NCI-H1092 (cell line): ENCODE measurements around the gene SLC9A8.
"Not testable (repeated sequence)": the region's sequence is repeated elsewhere in the genome, so short reads cannot be mapped to it uniquely, and the experiment has no call there.

ENCODE experiments used
- DNase-seq: peaks from one replicate; lab custom pipeline; 2025; lab: John Stamatoyannopoulos, UW

The SLC9A8 gene

DNA sequence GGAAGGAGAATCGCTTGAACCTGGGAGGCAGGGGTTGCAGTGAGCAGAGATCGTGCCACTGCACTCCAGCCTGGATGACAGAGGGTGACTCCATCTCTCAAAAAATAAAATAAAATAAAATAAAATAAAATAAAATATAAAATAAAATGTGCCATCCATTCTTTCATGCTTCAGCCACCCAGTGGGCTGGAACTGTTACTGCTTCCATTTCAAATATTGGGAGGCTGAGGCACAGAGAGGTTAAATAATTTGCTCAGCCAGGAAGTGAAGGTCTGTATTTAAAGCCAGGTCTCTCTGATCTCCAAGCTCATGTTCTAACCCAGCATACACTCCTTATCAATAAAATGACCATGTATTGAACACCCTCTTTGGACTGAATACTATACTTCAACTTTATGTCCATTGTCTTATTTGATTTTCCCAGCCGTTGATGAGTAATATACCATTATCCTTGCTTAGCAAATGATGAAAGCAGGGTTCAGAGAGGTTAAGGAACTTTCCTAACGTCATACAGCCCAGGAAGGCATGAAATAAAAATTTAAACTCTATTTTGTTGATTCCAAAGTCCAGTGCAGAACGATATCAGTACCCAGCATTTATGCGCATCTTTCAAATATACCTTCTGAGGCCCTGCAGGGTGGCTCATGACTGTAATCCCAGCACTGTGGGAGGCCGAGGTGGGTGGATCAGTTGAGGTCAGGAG lies 25.8 kb upstream of the SLC9A8 start:
- DNase-seq = no peak

DNA sequence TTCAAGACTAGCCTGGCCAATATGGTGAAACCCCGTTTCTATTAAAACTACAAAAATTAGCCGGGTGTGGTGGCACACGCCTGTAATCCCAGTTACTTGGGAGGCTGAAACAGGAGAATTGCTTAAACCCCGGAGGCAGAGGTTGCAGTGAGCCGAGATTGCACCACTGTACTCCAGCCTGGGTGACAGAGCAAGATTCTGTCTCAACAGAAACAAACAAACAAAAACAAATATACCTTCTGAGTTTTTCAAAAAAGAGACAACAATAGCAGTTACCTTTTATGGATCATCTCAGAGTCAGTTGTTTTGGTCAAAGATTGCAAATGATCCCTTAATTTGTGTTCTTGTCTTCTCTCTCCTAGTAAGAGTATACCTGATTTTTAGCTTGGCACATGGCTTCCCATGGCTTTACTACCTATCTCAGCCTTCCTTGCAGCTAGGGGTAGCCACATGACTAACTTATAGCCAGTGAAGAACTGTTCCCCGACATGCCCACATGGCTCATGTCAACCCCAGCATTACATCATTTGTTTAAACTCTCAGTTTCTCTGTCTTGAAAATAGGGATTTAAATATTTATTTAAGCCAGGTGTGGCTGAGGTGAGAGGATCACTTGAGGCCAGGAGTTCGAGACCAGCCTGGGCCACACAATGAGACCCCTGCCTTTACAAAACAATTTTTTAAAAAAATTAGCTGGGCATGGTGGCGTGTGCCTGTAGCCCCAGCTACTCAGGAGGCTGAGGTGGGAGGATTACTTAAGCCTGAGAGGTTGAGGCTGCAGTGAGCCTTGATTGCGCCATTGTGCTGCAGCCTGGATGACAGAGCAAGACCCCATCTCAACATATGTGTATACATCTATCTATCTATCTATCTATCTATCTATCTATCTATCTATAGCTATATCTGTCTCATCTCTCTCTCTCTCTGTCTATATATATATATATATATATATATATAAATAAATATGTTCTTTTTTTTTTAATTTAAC lies 25.0 kb upstream of the SLC9A8 start:
- DNase-seq = no peak

DNA sequence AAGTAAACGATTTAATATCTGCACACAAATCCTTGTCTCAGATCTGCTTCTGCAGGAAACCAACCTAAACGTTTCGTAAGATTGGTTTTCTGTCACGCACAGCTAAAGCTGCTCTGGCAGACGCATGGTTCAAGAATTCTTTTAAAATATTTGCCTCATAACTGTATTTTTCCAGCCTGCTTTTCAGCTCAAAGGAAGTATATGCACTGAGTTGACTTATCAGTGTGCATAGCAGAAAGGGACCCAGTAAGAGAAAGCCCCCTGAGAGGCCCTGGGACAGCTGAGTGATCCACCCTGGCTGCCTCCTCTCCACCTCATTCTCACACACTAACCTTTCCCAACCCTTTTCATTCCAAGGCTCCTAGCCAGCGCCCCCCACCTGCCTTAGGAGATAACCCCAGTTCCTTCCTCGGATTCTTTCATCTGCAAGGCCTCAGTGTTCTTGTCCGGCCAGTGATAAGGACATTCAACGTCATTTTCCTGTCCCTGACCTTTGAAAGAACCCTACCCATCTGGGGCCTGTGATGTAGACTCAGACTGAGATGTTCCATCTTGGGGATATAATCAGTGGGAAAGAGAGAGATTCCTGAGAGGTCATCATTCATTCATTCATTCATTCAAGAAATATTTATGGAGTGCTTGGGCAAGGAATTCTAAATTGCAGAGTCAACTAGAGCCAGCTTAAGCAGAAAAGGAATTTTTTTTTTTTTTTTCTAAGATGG lies 22.4 kb upstream of the SLC9A8 start:
- no peak for DNase-seq

DNA sequence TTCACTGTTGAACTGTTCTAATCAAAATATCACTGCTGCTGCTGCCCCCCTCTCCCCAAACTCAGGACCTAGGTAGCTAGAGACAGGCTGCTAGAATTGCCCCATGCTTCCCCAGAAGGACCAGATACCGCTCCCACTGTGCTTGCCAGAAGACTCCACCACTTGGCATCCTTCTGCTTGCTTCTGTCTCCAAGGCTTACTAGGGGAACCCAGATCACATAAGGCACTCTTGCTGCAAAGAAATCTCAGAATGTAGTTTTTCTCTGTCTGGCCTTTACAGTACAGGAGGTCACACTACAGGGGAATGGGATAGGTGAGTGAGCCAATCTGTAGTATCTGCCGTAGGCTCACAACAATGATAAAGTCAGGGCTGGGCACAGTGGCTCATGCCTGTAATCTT lies 21.5 kb upstream of the SLC9A8 start:
- DNase-seq = no peak

DNA sequence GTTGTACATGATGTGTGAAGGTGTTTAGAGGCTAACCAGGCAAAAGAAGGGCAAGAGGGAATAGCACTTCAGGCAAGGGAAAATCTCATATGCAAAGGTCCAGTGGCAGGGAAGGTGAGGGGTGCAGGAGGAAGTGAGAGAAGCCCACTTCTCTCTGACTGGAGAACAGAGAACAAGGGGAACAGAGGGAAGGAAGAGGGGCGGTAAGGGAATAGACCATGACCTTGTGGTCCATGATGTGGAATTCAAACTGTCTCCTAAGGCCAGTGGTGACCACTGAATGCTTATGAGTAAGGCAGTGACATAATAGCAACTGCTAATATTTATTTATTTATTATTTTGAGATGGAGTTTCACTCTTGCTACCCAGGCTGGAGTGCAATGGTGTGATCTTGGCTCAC lies 20.6 kb upstream of the SLC9A8 start:
- DNase-seq = no peak

DNA sequence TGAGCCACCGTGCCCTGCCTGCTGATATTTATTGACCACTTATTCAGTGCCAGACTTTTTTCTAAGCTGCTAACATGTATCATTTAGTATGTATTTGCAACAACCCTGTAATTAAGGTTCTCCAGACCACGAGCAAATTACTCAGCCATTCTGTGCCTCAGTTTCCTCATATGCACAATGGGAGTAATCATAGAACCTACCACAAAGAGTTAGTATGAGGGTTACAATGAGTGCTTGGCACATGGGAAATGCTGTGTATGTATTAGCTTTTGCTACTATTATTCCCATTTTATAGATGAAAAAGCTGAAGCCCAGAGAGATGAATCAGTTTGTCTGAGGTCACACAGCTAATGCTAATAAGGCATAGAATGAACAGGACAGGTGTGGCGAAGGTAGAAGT lies 20.0 kb upstream of the SLC9A8 start:
- no peak for DNase-seq

DNA sequence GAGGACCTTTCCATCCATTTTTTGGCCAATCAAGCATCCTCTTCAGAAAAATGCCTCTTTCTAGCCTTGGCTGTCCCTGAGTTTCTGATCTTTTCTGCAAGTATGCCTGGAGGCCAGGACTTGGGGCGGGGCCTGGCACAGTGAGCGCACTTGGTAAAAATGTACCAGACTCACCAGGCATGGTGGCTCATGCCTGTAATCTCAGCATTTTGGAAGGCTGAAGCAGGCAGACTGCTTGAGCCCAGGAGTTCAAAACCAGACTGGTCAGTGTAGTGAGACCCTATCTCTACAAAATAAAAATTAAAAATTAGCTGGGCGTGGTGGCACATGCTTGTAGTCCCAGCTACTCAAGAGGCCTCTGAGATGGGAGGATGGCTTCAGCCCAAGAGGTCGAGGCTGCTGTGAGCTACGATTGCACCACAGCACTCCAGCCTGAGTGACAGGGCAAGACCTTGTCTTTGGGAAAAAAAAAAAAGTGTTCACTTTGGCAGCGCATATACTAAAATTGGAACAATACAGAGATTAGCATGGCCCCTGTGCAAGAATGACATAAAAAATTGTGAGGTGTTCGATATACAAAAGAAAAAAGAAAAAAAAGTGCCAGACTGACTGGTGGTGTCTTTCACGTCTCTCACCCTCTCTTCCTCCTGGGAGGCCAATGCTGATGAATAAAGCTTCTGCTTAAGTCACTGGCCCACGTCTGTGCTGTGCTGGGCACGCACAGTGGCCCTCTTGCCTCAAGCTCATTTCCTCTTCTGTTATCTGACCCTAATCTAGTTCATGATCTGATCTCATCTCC lies 18.1 kb upstream of the SLC9A8 start:
- DNase-seq = no peak

DNA sequence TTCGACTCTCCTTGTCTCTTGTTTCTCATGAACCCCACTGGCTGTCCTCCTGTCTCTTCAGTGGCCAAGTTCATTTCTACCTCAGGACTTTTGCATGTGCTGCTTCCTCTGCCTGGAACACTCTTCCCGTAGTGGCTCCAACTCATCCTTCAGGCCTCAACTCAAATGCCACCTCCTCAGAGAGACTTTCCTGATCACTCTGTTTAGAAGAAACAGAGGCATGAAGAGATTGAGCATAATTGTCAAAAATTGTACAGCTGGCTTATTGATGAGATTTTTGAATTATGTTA lies 17.5 kb upstream of the SLC9A8 start:
- DNase-seq = no peak

DNA sequence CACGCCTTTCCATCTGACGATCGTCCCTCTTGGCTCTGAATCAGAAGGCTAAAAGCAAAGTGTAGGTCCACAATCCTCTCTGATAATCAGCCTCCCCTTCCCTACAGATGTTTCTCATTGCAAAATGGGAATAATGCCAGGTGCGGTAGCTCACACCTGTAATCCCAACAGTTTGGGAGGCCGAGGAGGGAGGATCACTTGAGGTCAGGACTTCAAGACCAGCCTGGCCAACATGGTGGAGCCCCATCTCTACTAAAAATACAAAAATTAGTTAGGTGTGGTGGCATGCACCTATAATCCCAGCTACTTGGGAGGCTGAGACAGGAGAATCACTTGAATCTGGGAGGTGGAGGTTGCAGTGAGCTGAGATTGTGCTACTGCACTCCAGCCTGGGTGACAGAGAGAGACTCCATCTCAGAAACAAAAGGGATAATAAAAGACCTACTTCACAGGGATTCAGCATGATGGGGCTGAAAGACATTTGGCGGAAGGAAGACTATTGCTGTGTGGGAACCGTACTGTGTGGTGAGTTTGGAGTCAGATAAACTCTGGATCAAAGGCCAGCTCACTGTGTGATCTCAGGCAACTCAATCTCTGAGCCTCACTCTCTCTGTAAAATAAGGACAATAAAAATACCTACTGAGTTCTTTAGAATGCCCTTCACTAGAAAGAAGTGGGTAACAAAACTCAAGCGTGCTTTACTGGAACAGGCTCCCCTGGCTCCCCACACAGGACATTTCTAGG lies 15.9 kb upstream of the SLC9A8 start:
- no peak for DNase-seq

DNA sequence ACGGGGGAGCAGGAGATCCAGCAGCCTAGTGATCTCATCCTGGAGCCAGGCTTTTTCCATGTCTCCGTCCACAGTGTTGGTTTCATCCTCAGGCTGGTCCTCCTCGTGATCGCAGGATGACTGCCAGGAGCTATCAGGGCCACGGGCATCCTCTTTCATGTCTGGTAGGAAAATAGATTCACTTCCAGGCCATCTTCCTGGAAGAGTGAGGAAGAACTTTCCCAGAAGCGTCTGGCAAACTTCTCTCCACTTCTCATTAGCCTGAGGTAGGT lies 15.3 kb upstream of the SLC9A8 start:
- DNase-seq = no peak

DNA sequence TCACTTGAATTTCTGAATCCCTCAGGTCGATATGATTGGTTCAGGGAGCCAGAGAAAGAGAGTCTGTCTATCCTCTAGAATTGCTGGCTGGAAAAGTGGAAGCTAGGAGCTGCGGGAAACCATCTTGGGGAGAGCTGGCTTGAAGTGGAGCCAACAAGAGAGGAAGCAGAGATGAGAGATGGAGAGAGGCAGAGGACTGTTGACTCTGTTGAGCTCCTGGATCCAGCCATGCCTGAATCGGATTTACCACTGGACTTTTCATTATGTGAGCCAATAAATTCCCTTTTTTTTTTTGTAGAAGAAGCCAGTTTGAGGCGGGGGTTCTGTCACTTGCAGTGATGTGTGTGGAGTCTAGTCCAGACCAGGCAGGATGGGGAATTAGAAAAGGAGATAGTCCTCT lies 13.9 kb upstream of the SLC9A8 start:
- DNase-seq = no peak

DNA sequence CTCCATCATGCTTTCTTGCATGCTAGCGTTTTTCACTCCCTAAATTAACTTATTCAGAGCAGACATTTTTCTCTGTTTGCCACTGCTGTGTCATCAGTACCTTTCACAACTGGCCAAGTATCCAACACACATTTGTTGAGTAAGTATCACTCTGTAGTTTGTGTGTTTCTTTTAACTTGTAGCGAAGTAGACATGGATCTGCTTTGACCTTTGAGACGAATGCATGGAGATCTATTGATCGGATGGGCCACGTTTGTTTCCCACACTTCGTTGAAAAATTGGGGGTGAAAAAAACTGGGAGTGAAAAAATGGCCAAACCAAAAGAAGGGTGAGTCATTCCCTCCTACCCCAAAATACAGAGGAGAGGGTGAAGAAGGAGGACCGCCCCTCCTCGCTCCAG lies 12.9 kb upstream of the SLC9A8 start:
- no peak for DNase-seq

DNA sequence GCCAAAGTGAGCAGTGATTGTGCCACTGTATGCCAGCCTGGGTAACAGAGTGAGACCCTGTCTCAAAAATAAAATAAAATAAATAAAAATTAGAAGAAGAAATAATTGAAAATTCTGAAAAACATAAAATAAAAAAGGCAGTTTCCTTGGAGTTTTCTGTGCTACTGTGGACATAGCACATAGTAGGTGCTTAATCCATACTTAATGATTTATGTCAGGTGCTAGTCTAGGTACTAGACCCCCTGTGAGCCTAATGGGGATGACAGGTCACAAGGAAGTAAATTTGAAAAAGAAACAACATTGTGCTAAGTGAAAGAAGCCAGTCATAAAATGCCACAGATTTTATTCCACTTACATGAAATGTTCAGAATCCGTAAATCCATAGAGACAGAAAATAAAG lies 9.2 kb upstream of the SLC9A8 start:
- DNase-seq = no peak

DNA sequence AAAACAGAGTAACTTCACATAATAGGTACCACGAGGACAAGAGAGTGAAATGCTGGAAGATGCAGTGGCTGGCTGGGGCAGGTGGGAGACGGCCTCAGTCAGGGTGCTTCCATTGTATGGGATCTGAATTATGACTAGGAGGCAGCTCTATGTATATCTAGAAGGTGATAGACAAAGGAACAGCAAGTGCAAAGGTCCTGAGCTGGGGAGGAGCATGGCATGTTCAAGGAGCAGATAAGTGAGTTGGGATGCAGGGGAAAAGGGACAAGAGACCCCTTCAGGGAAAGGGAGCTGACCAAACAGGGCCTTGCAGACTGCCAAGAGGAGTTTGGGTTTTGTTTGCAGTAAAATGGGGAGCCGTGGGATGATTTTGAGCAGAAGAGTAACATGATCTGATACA lies 8.3 kb upstream of the SLC9A8 start:
- no peak for DNase-seq

DNA sequence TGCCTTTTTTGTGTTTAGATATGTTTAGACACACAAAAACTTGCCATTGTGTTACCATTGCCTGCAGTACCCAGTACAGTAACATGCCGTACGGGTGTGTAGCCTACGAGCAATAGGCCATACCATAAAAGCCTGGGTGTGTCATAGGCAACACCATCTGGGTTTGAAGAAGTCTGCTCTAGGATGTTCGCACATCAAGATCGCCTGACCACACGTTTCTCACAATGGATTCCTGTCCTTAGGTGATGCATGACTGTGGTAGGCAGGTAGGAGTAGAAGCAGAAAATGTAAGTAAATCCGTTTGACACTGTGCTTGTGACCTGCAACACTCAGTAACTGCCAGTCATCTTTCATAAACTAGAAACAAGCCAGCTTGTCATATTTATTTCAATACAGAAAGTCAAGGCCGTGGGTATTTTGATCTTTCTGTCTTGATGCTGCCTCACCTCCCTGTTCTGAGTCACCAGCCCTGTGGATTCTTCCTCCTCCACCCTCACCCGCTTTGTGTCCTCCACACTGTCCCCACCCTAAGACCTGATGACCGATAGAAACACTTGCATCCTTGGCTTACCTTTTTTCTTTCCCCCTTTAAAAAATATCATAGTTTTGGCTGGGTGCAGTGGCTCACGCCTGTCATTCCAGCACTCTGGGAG lies 7.3 kb upstream of the SLC9A8 start:
- not testable (repeated sequence) for DNase-seq

DNA sequence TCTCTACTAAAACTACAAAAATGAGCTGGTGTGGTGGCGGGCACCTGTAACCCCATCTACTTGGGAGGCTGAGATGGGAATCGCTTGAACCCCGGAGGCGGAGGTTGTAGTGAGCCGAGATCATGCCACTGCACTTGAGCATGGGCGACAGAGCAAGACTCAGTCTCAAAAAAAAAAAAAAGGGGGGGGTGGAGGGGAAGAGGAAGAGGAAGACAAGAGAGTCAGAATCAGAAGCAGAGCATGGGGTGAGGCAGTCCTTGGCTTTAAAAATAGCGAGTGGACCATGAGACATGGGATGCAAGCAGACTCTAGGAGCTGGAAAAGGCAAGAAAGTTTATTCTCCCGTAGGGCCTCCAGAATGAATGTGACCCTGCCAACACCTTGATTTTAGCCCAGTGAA lies 3.9 kb upstream of the SLC9A8 start:
- DNase-seq = no peak

DNA sequence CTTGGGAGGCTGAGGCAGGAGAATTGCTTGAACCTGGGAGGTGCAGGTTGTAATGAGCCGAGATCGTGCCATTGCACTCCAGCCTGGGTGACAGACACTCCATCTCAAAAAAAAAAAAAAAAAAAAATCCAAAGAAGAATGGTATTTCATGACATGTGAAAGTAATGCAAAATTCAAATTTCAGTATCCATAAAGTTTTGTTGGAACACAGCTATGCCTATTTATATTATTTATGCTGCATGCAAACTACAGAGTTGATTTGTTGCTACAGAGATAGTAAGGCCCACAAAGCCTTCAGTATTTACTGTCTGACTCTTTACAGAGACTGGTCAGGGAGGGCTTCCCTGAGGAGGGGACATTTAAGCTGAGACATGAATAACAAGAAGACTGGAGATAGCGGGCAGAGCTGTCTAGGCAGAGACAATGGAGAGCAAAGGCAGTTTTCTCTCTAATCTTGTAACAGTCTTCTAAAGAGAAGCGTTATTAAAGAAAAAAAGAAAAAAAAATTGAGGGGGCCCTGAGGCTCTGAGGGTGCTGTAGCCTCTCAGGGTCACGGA lies 2.7 kb upstream of the SLC9A8 start:
- no peak for DNase-seq

DNA sequence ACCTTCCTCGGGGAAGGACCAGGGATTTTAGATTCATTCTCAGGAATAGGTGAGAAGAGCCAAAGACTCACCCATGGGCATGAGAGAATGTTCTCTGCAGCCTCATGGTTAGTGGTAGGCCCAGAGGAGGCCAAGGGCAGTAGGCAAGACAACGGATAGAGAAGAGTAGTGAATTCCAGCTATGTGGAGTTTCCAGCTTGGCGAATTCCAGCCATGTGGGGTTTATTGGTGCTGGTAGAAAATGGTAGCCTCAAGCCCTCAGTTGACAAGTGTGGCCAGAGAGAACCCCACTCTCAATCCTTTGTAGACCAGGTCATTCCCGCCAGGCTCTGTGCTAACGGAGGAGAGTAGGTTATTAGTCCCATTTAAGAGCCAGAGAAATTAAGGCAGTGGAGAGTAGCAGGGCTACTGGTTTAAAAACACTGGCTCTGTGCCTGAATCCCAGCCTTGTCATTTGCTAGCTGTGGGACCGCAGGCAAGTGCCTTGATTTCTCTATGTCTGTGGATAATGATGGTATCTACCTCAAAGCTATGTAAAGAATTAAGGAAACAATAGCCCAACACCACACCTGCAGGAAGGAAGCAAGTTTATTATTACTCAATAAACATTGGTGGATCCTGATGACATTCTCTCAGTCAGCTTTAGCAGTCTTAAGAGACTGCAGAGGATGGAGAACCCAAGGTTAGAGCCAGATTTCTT lies 2.0 kb upstream of the SLC9A8 start:
- no peak for DNase-seq

DNA sequence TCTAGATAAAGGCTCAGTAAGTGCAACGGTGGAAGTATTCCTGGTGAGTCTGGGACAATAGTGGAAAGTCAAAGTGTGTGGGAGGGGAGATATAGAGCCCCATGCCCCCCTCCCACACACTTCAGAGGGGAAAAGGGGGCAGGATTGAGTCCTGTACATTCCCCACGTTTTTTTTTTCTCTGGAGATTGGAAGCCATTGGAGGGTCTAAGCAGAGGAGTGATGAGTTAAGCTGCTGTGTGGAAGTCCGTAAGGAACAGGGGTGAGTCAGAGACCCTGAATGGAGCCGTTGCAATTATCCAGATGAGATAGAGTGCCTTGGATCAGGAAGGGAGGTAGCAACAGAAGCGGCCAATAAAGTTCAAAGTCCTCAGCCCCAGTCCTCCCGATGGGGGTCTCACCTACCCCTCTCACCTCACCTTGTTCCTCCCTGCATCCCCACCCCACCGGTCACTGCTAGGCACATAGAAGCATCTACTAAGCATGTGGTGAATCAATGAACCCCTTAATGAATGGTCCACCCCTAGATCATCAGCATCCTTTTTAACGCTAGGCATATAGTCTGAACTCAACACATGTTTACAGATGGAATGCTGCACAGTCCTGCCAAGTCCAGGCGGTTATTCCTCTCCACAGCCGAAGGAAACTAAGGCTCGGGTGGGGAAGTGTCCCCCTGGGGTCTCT lies 662 bp upstream of the SLC9A8 start:
- DNase-seq = no peak
